ENCODE measurements around the gene FAM131B.

FAM131B gene

DNA sequence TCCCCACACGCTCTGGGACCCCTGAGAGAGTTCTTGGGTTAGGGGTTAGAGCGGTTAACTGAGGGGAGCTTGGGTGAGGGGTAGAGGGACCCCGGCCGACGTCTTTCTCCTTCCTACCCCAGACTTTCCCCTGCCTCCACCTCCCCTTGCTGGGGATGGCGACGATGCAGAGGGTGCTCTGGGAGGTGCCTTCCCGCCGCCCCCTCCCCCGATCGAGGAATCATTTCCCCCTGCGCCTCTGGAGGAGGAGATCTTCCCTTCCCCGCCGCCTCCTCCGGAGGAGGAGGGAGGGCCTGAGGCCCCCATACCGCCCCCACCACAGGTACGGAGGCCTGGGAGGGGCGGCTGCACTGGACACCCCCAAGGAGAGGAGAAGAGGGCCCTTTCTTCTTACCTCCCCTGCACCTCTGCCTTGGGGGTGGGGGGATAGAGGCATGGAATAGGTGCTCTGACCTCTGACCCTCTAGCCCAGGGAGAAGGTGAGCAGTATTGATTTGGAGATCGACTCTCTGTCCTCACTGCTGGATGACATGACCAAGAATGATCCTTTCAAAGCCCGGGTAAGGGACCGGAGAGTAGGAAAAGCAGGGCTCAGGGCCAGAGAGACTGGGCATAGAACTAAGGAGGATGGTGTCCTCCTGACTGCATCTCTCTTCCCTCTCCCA lies 19.7 kb upstream of the FAM131B start:
- DNase-seq, result no peak

DNA sequence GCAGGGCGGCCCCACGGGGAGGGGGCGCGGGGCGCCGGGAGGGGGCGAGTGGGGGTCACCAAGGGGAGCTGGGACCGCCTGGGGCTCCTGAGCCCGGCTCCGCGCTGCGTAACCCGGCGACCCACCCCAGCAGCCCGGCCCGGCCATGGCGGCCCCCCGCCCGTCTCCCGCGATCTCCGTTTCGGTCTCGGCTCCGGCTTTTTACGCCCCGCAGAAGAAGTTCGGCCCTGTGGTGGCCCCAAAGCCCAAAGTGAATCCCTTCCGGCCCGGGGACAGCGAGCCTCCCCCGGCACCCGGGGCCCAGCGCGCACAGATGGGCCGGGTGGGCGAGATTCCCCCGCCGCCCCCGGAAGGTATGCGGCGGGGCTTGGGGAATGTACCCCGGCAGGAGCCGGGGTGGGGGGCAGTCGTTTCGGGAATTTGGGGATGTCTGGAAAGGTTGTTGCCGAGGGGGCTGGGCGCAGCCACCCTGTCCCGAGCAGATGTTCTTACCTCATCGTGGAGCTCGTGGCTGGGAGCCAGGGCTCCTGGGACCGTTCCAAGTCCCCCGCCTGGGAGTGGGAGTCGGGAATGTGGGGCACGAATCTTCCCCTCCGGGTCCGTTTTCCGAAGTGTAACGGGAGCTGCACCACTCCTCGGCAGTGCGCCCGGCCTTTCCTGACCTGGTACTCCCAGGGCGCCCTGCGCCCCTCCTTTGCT lies 19.1 kb upstream of the FAM131B start:
- DNase-seq, result no peak

DNA sequence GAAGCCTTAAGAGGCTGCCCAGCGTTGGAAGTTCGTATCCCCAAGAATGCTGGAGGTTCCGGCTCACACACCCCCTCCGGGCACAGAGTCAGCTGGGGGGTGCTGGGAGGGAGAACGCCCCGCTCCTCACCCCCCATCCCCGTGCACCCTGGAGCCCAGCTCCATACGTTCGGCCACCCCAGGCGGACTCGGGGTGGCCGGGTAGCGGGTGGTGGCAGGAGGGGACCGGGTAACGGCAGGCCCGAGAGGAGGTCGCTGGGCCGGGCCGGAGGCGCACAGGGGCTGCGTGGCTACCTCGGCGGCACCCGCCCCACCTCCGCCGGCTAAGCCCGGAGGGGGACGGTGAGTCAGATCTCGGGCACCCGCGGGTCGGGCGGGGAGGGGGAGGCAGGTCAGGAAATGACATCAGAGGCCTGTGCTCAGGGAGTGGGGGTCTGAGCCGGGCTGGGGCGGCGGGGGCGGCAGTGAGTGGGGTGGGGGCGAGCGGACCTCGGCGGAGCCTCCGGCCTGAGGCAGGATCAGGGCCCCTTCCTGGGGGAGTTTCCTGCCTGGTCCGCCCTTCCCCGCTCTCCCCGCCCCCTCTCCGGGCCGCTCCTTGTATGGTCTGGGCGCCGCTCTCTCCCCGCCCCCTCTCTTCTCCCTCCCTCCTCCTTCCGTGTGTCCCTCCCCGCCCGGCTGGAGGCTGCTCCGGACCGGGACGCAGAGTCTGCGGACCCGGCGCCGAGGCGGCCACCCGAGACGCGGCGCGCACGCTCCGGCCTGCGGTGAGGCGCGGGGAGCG lies 18.3 kb upstream of the FAM131B start, which contains the start of gene ZYX:
TSS of gene ZYX (plus strand) at position 700 of the 781 bp plus-strand sequence. CDS start 227 bp downstream, outside the sequence.
- DNase-seq, result no peak

- DNase-seq, result no peak
Observed at GRCh38 chr7:143380260-143380645, 17.7 kb upstream of the FAM131B start.

DNA sequence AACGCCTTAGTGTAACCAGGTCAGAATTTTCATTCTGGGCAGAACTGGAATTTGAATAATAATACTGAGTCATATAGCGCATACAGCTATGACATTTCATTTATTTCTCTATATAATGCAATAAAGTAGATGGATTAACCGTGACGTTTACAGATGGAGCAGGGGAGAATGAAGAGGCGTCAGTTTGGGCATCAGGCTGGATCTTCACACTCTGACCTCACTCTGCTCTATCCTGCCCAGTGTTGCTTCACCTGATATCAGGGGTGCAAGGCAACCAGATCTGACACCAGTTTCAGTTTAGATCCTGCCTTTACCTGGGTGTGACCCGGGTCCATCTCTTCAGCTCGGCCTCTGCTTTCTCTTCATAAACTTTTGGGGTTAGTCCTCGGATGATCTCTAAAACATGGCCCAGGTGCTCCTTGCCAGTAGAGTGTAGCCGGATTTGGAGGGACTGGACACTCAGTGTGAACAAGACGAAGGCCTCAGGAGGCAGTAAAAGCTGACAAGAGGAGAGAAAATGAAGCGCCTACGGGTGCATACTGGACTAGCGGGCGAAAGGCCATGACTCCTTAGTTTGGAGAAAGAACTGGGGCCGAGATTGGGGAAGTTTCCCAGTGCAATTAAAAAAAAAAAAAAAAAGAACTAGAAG lies 17.2 kb upstream of the FAM131B start:
- DNase-seq, result no peak

DNA sequence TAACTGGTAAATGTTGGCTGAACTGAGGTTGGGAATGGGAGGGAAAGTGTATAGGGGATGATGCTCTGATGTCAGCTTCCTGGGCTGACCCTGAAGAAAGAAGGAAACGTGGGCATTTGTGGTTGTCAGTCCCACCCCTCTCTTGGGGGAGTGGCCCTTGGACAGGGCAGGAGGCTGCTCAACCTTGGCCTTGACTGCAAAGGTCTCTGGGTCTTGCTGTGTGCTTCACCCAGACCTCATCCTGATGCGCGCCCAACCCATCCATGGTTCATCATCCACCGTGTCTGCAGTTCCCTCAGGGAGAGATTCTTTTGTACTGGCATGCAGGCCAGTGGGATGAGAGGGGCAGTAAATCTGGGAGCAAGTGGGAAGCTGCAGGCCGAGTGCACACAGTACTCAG lies 13.9 kb upstream of the FAM131B start:
- no peak for DNase-seq

- no peak for DNase-seq
Observed at GRCh38 chr7:143375298-143376034, 13.0 kb upstream of the FAM131B start.

- no peak for DNase-seq
Observed at GRCh38 chr7:143374561-143374960, 12.0 kb upstream of the FAM131B start.

DNA sequence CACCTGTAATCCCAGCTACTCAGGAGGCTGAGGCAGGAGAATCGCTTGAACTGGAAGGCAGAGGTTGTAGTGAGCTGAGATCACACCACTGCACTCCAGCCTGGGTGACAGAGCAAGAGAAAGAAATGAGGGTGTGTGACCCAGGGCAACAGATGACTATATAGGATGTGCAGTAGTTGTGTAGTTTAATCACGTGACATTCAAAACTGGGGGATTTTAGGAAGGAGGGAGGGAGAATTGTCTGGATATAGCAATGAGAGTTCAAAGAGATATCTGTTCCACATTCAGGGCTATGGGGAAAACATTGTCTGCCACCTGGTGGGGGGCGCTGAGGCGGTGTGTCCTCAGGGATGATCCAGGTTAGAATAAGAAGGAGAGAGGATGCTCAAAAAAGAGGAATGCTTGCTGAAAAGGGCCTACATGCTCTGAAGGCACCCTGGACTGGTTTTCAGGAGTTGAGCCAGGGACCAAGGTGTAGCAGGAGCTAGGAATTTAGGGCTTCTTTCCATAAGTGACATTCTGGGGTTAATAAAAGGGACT lies 10.8 kb upstream of the FAM131B start:
- no peak for DNase-seq

- DNase-seq, result no peak
Observed at GRCh38 chr7:143372070-143372469, 9.6 kb upstream of the FAM131B start.

DNA sequence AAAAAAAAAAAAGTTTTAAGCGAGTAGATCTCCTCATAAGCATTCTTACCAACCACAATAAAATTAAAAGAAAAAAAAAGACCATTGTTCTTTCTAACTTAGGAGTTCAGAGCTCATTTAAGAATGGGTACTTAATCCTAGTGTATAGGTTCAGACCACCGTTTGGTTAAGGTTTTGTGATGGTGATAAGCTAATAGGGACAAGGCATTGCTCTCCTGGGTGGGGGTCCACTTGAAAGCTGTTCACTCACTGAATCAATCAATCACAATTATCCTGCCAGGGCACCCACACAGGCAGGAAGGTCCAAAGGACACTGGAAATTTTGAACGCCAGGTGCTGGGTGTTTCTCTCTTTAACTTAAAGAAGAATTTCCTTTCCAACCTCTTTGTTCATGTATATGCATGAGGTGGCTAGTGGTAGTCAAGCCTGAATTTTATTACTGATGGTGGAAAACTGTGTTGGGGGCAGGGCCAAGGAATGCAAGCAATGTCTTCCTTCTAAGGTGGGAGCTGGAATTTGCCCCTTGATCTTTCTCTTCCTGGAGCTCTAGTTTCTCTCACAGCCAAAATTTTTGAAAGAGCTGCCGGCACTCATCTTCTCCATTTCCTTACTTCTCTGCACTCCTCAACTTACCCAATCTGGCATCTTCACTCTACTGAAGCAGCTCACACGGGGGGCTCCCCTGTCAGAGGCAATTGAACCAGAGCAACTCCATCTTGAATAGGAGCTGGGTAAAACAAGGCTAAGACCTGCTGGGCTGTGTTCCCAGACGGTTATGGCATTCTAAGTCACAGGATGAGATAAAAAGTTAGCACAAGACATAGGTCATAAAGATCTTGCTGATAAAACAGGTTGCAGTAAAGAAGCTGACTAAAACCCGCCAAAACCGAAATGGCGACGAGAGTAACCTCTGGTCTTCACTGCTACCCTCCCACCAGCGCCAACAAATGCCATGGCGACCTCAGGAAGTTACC lies 7.5 kb upstream of the FAM131B start:
- DNase-seq, result no peak

- DNase-seq, result no peak
Observed at GRCh38 chr7:143368387-143368786, 5.9 kb upstream of the FAM131B start.

DNA sequence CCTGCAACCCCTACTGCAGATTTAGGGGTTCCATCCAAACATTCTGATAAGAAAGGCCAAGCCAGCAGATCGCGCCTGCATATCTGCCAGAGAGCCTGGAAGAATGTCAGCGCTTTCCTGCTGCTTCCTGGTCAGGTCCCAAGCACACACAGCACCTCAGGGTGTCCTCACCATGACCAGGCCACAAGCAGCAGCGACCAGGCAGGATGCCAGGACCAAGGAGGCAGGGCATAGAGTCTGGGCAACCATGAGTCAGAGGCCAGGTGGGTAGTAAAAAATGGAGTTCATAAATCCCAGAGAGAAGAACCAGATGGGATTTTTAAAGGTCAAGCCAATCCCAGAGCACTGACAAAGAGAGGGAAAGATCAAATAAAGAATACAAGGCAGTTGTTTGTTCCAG lies 5.5 kb upstream of the FAM131B start:
- no peak for DNase-seq

- no peak for DNase-seq
Observed at GRCh38 chr7:143363016-143363937, 764 bp upstream of the FAM131B start.

DNA sequence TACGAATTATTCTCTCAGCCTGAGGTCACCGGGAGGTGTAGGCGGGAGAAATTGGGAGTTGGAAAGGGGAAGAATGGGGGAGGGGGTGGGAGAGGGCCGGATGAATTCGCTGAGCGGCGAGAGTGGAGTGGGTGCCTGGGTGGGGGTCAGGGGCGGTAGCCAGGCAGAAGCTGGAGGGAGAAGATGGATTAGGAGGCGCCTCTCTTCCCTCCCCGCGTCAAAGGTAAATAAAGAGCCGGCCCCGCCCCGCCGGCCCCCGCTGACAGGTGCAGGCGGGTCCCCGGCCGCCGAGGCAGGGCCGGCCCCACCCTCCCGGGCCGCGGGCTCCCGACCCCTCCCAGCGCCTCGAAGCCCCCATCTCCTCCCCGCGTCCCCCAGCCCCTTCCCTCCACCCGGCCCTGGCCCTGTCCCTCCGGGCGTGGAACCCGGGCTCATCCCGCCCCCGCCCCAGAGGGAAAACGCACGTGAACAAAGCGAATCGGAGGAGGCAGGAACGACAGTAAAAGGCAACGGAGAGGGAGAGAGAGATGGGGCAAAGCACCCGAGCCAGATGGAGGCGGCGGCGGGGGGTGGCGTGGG lies 872 bp downstream of the FAM131B start:
- DNase-seq, result no peak

- DNase-seq, result no peak
Observed at GRCh38 chr7:143360788-143361551, 1.5 kb downstream of the FAM131B start.

DNA sequence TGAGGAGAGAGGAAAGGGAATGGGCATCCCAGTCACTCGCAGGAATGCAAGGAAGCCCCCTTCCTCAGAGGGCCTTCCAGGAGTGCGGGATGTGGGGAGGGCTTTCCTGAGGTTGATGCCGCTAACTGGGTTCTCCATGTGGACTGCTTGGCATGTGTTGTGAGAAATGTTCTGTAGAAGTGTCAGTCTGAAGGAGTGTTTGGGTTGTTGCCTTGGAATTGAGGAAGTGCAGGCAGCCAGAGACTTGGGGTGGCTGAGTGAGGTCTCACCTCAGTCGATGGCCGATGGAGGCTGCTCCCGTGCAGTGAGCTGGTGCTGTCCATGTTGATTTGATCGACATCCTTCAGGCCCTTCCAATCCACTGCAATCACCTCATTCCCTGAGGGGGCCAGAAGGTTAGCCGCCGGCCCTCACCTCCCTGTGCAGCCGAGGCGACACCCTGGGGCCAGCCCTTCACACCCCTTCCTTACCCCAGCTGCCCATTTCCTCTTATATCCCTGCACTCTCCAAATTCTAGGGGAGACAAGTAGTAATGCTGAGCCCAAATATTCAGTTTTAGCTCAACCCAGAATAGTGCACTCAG lies 2.7 kb downstream of the FAM131B start:
- DNase-seq, result no peak

DNA sequence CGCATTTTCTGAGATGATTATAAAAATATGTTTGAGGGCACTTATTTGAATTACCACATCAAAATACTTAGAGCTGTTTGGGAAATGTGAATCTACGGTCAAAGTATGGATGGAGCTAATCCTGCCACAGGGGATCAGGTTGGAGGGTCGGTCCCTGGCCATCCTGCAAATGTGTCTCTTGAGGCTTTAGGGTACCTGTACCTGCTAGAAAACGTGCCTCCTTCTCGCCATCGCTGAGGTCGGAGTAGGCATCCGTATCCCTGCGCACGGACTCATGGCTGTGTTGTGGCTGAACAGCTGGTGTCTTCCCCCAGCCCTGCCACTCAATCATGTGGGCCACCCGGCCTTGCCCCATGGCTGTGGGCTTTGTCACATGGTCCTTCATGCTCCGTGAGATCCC lies 3.9 kb downstream of the FAM131B start:
- DNase-seq, result no peak

All from NCI-H187 treated with DMSO at 0.1 percent for 48 hours (cell line).